ENCODE results near the gene AMBP.

- TF ChIP-seq ATF3 (IDR thresholded peaks at IDR 0.05) (no peak), ZBTB33 (IDR thresholded peaks at IDR 0.05) (no peak), CTCF (IDR thresholded peaks at IDR 0.05; ENCODE audit: low read depth, low read length, missing input control) (no peak), RAD21 (IDR thresholded peaks at IDR 0.05) (no peak), MAX (IDR thresholded peaks at IDR 0.05) (no peak), TAF1 (conservative IDR thresholded peaks at IDR 0.05) (no peak), JUND (IDR thresholded peaks at IDR 0.05) (no peak), GABPA (IDR thresholded peaks at IDR 0.05 in 1 of 2, conservative IDR thresholded peaks at IDR 0.05 in 1 of 2) (no peak), REST (IDR thresholded peaks at IDR 0.05) (no peak), YY1 (IDR thresholded peaks at IDR 0.05) (no peak), RXRA (IDR thresholded peaks at IDR 0.05) (no peak), HNF4G (IDR thresholded peaks at IDR 0.05) (no peak)
Measured at GRCh38 chr9:114057161-114057885, 20.8 kb downstream of the AMBP start.
